GM21360 (cell line): Measurements from ENCODE around the gene INPP4A.
"Not testable (repeated sequence)": the region's sequence is repeated elsewhere in the genome, so short reads cannot be mapped to it uniquely, and the experiment has no call there.

ENCODE experiments used
- ATAC-seq: cut with Tn5 transposase; IDR thresholded peaks from one replicate; pipeline ENCODE4 v1.9.1; 2021; ENCODE audit warnings: mild to moderate bottlenecking, moderate library complexity; ENCODE audit not compliant: unreplicated experiment

INPP4A gene

GRCh38 chr2:98578231-98578630 is 133.6 kb downstream of the INPP4A start:
- ATAC-seq, result no peak

GRCh38 chr2:98579926-98580325 is 135.3 kb downstream of the INPP4A start:
- ATAC-seq, result no peak

DNA sequence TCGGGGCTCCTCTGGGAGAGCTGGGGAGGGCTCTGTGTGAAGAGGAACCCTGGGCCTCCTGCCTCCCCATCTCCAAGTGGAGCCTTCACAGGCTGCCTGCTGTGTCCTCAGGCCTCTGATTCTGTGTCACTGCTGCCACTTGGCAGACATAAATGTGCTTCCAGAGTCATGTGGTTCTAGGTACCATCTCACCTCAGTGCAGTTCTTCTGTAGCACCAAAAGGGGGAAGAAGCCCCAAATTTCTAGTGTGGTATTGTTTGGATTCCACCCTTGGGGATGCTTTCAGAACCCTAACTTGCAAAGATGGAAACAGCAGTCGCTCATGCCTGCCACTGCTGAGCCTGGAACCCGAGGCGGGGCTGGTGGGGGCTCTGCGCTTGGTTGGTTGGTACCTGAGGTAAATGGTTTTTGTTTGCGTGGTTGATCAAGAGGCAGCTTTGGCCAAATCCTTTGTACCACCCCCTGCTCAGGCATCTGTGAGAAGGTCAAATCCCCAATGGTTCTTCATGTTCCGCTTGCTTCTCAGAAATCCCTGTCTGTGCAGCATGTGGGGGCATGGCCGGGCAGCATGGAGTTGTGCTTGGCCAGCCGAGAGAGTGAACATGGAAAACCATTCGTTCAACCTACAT is 136.1 kb downstream of the INPP4A start:
- no peak for ATAC-seq

DNA sequence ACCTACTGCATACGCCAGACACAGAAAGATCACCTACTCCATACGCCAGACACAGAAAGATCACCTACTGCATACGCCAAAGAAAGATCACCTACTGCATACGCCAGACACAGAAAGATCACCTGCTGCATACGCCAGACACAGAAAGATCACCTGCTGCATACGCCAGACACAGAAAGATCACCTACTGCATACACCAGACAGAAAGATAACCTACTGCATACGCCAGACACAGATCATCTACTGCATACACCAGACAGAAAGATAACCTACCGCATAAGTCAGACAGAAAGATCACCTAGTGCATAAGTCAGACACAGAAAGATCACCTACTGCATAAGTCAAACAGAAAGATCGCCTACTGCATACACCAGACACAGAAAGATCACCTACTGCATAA is 137.9 kb downstream of the INPP4A start:
- ATAC-seq, result no peak

- ATAC-seq, result no peak
These were observed 138.6 kb downstream of the INPP4A start for GRCh38 chr2:98583276-98583675.

- ATAC-seq, result no peak
These were observed 139.4 kb downstream of the INPP4A start for GRCh38 chr2:98583816-98584618.

GRCh38 chr2:98585386-98585785 is 140.7 kb downstream of the INPP4A start:
- ATAC-seq, result no peak

- no peak for ATAC-seq
These were observed 142.0 kb downstream of the INPP4A start for GRCh38 chr2:98586551-98587140.

GRCh38 chr2:98588880-98589431 is 144.3 kb downstream of the INPP4A start:
- no peak for ATAC-seq

DNA sequence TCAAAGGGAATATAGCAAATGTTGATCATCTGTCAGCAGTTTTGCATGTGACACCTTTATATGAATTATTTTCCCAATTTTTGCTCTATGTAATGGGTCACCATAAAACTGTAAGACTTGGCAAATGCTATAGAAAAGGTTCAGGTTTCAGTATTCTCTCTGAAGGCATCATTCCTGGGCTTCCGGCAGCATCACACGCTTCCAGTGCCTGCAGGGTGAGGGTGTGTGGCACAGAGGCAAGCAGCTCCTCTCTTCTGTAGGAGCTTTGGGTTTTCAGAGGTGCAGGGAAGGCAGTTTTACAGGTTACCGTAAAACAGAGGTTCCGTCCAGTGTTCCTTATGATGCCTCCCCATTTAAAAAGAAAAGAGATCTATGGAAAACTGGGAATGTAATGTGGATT is 144.8 kb downstream of the INPP4A start:
- no peak for ATAC-seq

DNA sequence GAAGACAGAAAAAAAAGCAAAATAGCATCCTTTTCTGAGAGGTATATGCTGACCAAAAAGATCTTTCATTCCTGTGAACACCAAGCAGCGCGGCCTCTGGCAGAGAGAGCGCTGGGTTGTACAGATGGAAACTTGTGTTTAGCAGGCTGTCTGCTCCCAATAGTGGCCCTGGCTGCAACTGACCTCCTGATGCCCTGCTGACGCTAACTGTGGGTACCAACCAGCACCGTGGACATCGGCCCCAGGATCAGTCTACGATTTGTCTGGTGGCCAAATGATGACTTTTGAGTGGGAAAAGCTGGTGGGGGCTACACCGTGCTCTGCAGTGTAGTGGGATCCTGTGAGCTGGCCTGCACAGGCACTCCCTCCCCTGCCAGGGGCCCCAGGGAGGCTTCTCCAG is 147.9 kb downstream of the INPP4A start:
- no peak for ATAC-seq

GRCh38 chr2:98594665-98595064 is 150.0 kb downstream of the INPP4A start:
- ATAC-seq, result not testable (repeated sequence)

DNA sequence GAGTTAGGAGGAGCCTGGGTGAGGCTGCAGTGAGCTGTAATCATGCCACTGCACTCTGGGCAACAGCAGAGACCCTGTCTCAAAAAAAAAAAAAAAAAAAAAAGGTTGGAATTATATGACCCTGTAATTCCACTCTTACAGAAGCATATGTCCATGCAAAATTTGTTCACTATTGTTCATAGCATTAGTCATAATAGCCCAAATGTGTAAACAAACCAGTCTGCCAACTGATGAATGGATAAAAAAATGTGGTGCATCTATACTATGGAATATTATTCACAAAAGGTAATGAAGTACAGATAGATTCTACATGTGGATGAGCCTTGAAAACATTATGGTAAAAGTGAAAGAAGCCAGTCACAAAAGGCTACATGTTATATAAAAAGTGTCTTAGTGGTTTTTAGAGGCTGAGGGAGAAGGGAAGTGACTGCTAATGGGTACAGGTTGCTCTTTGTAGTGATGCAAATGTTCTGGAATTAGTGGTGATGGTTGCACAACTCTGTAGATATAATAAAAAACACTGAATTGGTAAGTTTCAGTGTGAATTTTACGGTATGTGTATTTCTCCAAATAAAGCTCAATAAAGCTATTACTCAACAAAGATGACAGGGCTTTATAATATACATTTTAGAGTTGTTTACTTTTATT is 154.2 kb downstream of the INPP4A start:
- ATAC-seq, result no peak

DNA sequence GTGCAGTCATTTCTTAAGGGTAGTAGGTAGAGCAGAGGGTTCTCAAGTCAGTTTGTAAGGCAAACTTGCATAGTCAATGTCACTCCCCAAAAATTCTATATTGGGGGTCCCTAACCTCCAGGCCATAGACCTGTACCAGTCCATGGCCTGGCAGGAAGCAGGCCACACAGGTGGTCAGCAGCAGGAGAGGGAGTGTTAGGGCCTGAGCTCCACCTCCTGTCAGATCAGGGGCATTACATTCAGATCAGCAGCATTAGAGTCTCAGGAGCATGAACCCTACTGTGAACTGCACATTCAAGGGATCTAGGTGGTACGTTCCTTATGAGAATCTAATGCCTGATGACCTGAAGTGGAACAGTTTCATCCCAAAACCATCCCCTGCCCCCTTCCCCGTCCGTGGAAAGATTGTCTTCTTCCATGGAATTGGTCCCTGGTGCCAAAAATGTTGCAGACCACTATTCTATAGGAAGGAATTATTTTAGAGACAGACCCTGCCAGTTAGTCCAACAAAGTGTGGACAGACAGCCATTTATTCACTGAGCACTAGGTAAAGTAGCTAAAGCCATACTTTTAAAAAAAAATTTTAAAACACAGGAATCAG is 157.0 kb downstream of the INPP4A start:
- no peak for ATAC-seq

- ATAC-seq, result no peak
These were observed 159.9 kb downstream of the INPP4A start for GRCh38 chr2:98604547-98604946.

- ATAC-seq, result no peak
These were observed 160.4 kb downstream of the INPP4A start for GRCh38 chr2:98605076-98605475.

GRCh38 chr2:98606431-98606830 is 161.8 kb downstream of the INPP4A start:
- ATAC-seq, result no peak

- no peak for ATAC-seq
These were observed 162.4 kb downstream of the INPP4A start for GRCh38 chr2:98607104-98607503.

GRCh38 chr2:98607741-98608115 is 163.1 kb downstream of the INPP4A start:
- ATAC-seq, result no peak

- peak; percentile 87 for ATAC-seq
These were observed 163.7 kb downstream of the INPP4A start, which contains the start of the genes COA5 and UNC50 for GRCh38 chr2:98608116-98608961. COA5 (minus strand) TSS chr2:98608512; CDS start chr2:98608405, 107 bp downstream. UNC50 (plus strand) TSS chr2:98608589; CDS start chr2:98609760, 1,171 bp downstream.
